ENCODE measurements around the gene PIAS1. TPM values are rescaled to one million over a fixed set of nuclear protein-coding genes. Genes with fewer than 3 reads are reported as not detected.
"Not testable (repeated sequence)": the region's sequence is repeated elsewhere in the genome, so short reads cannot be mapped to it uniquely, and the experiment has no call there.

The PIAS1 gene
- total RNA-seq, 1 donor from 2014 or later: 8.1 TPM

DNA sequence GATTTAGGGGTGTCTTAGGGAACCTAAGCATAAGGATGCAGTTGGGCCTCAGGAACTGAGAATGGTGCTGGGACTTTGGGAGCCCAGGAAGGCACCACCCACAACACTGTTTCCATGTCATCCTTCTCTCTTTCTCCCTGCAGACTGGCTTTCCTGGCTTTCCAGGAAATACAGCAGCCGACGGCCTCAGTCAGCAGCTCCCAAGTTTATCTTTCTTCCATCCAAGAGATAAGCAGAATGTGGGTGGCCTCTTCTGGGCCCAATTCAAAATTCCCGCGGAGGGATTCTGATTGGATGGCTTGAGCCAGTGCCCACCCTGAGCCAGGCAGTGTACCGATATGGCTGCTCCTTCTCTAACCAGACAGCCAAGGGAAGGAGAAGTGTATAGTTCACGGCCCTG lies 179.9 kb downstream of the PIAS1 start:
- DNase-seq (ENCODE audit: low read depth in 2 of 2): no peak

DNA sequence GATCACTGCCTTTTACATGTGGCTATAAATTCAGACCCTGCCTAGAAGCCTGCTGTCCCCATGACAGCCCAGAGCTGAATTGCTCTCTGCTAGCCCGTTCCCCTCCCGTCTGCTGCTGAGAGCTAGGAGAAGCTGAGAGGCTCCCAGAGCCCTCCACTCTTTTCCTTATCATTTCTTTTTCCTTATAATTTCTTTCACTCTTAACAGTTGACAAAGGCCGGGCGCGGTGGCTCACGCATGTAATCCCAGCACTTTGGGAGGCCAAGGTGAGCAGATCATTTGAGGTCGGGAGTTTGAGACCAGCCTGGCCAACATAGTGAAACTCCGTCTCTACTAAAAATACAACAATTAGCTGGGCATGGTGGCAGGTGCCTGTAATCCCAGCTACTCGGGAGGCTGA lies 180.4 kb downstream of the PIAS1 start:
- not testable (repeated sequence) for DNase-seq (ENCODE audit: low read depth in 2 of 2)

GRCh38 chr15:68235022-68235421 lies 180.9 kb downstream of the PIAS1 start:
- no peak for DNase-seq (ENCODE audit: low read depth in 2 of 2)

- DNase-seq (ENCODE audit: low read depth in 2 of 2): no peak
Observed at GRCh38 chr15:68239025-68239424, 184.9 kb downstream of the PIAS1 start.

DNA sequence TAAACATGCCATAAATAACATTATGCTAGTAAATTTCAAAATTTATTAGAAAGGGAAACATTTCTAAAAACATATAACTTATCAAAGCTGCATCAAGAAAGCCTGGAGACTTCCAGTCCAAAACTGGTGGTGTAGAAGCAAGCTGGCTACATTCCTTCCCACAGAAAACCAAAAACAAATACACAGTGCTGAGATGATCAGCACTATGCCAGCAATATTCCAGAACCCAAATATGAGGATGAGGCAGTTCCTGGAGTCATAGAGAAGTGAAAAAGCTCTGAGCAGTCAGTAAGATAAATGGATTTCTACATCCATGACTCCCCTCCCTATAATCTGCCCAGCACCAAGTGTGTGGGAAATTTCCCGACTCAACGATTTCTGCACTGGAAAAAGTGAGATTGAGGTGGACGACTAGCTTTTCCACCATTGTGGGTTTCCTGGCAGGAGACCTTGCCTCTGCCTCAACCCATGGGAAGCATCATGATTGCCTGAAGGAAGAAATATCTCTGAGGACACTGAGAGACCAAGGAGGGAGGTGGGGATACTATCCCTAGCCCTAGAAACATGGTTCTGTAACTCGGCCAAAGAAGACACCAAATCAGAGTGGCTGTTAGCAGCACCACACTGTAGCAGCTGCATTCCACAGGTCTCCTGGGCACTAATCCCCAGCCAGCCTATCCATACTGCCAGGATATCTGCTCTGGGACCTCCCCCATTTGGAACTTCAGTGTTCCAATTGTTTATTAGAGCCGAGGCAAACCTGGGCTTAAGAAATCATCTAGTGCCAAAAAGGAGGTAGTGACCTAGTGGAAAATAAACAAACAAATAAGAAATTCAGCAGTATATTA lies 187.2 kb downstream of the PIAS1 start:
- no peak for DNase-seq (ENCODE audit: low read depth in 2 of 2)

Other genes starting within 250 kb of the PIAS1 start
- gene SKOR1, start 228.8 kb upstream of the PIAS1 start, total RNA-seq: under 0.01 TPM in 2 replicates
- not detected in 2 replicates for gene RNU6-1, start 214.3 kb upstream of the PIAS1 start, total RNA-seq
- gene CALML4, start 151.0 kb downstream of the PIAS1 start, total RNA-seq: 1.3 and 1.4 TPM in 2 replicates
- gene CLN6, start 175.4 kb downstream of the PIAS1 start, total RNA-seq: 9.8 and 13.4 TPM in 2 replicates
- 35.2 and 39.6 TPM in 2 replicates for gene FEM1B, start 223.4 kb downstream of the PIAS1 start, total RNA-seq

Measured in dermis microvascular lymphatic vessel endothelial cell (primary cell).